Testis (tissue), 5 donors: ENCODE results near the gene DAG1. TPM values are rescaled to one million over a fixed set of nuclear protein-coding genes. Genes with fewer than 3 reads are reported as not detected.

Experiments
- DNase-seq: peaks from one replicate; pipeline ENCODE4 v3.0.0-alpha.2; 2019
- H3K27ac ChIP-seq, 2 donors: fragments of 200-600 bp; sonication (generic); one replicate each; pipeline ENCODE4 v1.5.1; 2019
- H3K27me3 ChIP-seq: fragments of 200-600 bp; sonication (generic); one replicate; pipeline ENCODE4 v1.5.1; 2019
- H3K36me3 ChIP-seq: fragments of 200-600 bp; sonication (generic); one replicate; pipeline ENCODE4 v1.5.1; 2017; ENCODE audit warnings: low read depth; ENCODE audit errors: missing control alignments
- H3K4me1 ChIP-seq: fragments of 200-600 bp; sonication (generic); one replicate; pipeline ENCODE4 v1.5.1; 2019
- H3K4me3 ChIP-seq, 2 donors: fragments of 200-600 bp; sonication (generic); one replicate each; pipeline ENCODE4 v1.5.1; 2017 to 2019
- H3K9me3 ChIP-seq: fragments of 200-600 bp; sonication (generic); one replicate; pipeline ENCODE4 v1.5.1; 2017
- POLR2A ChIP-seq: fragments of 450-650 bp; IDR thresholded peaks from one replicate; pipeline ENCODE4 v1.6.1; 2017; ENCODE audit warnings: antibody characterized with exemption, mild to moderate bottlenecking, moderate library complexity
- WGBS, 2 donors: methylation state at CpG; one replicate each; pipeline ENCODE4 v1.1.5; 2018; 5-methylcytosine and 5-hydroxymethylcytosine counted together
- intact Hi-C: fragments of 100-400 bp; cut with DNase I; formaldehyde crosslinking; loops from one replicate; pipeline ENCODE4 v1.15.1; 2023; ENCODE audit warnings: low total_unique reads
- long read RNA-seq, 2 donors: transcript quantifications; one replicate each; lab custom pipeline, GENCODE V29; 2026
- polyA plus RNA-seq: library from polyadenylated mRNA; stranded (reverse); fragments of 350-450 nt; fragmentation: Illumina TruSeq; extraction: RNeasy Lipid Tissue Mini Kit (QIAGEN cat#74804); gene quantifications from one replicate; pipeline ENCODE4 v1.2.3, GENCODE V29; 2014; ENCODE audit warnings: low read depth, low replicate concordance; ENCODE audit not compliant: insufficient read depth
- total RNA-seq, 2 donors: library from RNA; depleted of rRNA; stranded (reverse); fragments of >200 nt; gene quantifications; one replicate each; pipeline ENCODE4 v1.2.3, GENCODE V29; 2016
- TF ChIP-seq, protein P1 (sequence below), 3 experiments: fragments of 450-650 bp in 2 of 3; fragments of 200-600 bp in 1 of 3; sonication (generic) in 1 of 3; IDR thresholded peaks; one replicate each; pipeline ENCODE4 v1.5.1; 2016 to 2019; ENCODE audit warnings: antibody characterized with exemption in 3 of 3, mild to moderate bottlenecking in 2 of 3, moderate library complexity in 1 of 3

The DAG1 gene
- total RNA-seq (100 to 1,000 TPM; 169 to 216 TPM), polyA plus RNA-seq (85.8 TPM)
- long read RNA-seq, donor 1, full-length matches to known transcripts: 39 of 39 reads
- long read RNA-seq, donor 1, partial matches to known transcripts: 0 of 39 reads
- long read RNA-seq, donor 1, other reads (novel, unspliced or antisense): 0 of 39 reads
- long read RNA-seq, donor 2, full-length matches to known transcripts: 24 of 24 reads
- long read RNA-seq, donor 2, partial matches to known transcripts: 0 of 24 reads
- long read RNA-seq, donor 2, other reads (novel, unspliced or antisense): 0 of 24 reads

- Histone ChIP-seq H3K27ac (peak within 1 kb of the TSS; percentile 95 to 96), H3K9me3 (no peaks in the 10 kb centered on the region), H3K27me3 (no peaks in the 10 kb centered on the region), H3K4me3 (peak within 1 kb of the TSS; percentile 88 to 90), H3K36me3 (no peaks in the 10 kb centered on the region), H3K4me1 (peaks cover 51% of the 10 kb centered on the region)
- peak; percentile 98 for DNase-seq
- TF ChIP-seq POLR2A: peak; percentile 30
- TF ChIP-seq, protein P1, sequence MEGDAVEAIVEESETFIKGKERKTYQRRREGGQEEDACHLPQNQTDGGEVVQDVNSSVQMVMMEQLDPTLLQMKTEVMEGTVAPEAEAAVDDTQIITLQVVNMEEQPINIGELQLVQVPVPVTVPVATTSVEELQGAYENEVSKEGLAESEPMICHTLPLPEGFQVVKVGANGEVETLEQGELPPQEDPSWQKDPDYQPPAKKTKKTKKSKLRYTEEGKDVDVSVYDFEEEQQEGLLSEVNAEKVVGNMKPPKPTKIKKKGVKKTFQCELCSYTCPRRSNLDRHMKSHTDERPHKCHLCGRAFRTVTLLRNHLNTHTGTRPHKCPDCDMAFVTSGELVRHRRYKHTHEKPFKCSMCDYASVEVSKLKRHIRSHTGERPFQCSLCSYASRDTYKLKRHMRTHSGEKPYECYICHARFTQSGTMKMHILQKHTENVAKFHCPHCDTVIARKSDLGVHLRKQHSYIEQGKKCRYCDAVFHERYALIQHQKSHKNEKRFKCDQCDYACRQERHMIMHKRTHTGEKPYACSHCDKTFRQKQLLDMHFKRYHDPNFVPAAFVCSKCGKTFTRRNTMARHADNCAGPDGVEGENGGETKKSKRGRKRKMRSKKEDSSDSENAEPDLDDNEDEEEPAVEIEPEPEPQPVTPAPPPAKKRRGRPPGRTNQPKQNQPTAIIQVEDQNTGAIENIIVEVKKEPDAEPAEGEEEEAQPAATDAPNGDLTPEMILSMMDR (IDR thresholded peaks at IDR 0.05): no peak
- intact Hi-C loops: no loop called here
- 0% methylated on average over 61 of the region's 108 CpGs; no CpG with 5 or more reads in 1 of the 2 donors for WGBS, 2 donors
These were observed at the start of gene DAG1 for GRCh38 chr3:49469936-49470713. DAG1 (plus strand) TSS chr3:49470267; CDS start chr3:49510535, 40,268 bp downstream.

DNA sequence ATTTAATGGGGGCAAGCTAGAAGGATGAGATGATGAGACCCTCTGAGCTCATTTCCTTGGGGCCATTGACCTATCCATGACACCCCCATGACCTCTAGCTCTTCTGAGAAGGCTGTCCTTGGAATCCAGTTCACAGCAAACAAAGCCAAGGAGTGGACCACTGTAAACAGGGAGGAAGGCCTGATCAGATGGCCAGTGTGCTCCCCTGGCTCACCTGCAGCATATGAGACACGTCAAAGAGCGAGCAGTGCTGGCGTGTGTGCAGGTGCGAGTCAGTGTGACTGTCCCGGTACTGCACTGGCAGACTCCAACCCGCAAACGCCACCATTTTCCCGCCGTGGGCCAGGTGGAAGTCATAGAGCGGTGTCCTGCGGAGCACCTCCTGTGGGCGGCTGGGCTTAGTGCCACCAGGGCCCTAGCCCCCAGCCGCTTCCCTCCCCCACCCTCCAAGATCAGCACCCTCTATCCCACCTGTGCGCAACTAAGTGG lies 48.1 kb upstream of the DAG1 start:
- TF ChIP-seq POLR2A: no peak
- TF ChIP-seq, protein P1 (IDR thresholded peaks at IDR 0.05): no peak
- H3K4me3 ChIP-seq: no peak overlapping the region
- no peaks in the 10 kb centered on the region for H3K27me3 ChIP-seq
- no peak overlapping the region for H3K27ac ChIP-seq
- DNase-seq: no peak
- no peaks in the 10 kb centered on the region for H3K4me1 ChIP-seq
- intact Hi-C loops: no loop called here
- no peaks in the 10 kb centered on the region for H3K9me3 ChIP-seq
- no peaks in the 10 kb centered on the region for H3K36me3 ChIP-seq
- 65 to 73% methylated on average over 7 to 14 of the region's 14 CpGs for WGBS, 2 donors

- WGBS, 2 donors: 69 to 81% methylated on average over 6 to 25 of the region's 25 CpGs
- Histone ChIP-seq H3K27me3 (no peaks in the 10 kb centered on the region), H3K36me3 (no peaks in the 10 kb centered on the region), H3K4me3 (no peak within 1 kb of the TSS), H3K9me3 (no peaks in the 10 kb centered on the region), H3K4me1 (no peaks in the 10 kb centered on the region), H3K27ac (no peak within 1 kb of the TSS)
- TF ChIP-seq, protein P1 (IDR thresholded peaks at IDR 0.05): no peak
- no peak for TF ChIP-seq POLR2A
- no peak for DNase-seq
- intact Hi-C loops: no loop called here
These were observed 47.5 kb upstream of the DAG1 start, which contains the start of gene AMT for GRCh38 chr3:49422379-49423248. AMT (minus strand) TSS chr3:49422473; CDS start chr3:49422450, 23 bp downstream.

- H3K4me1 ChIP-seq: no peaks in the 10 kb centered on the region
- no peaks in the 10 kb centered on the region for H3K9me3 ChIP-seq
- intact Hi-C loops: no loop called here
- no peak overlapping the region for H3K27ac ChIP-seq
- DNase-seq: no peak
- TF ChIP-seq POLR2A: no peak
- TF ChIP-seq, protein P1 (IDR thresholded peaks at IDR 0.05): no peak
- H3K27me3 ChIP-seq: no peaks in the 10 kb centered on the region
- no peak overlapping the region for H3K4me3 ChIP-seq
- WGBS, 2 donors: 86 to 90% methylated on average over 6 of the region's 6 CpGs
- no peaks in the 10 kb centered on the region for H3K36me3 ChIP-seq
These were observed 45.3 kb upstream of the DAG1 start for GRCh38 chr3:49424816-49425215.
